Adrenal gland (tissue), 5 donors: Measurements from ENCODE around the gene C14orf132.

ENCODE experiments used
- POLR2A ChIP-seq, 2 donors: fragments of 450-650 bp; IDR thresholded peaks; one replicate each; pipeline ENCODE4 v1.6.1; 2017; ENCODE audit warnings: antibody characterized with exemption in 2 of 2, mild to moderate bottlenecking in 2 of 2, moderate library complexity in 1 of 2
- TF ChIP-seq, protein P1 (sequence below), 6 experiments: fragments of 450-650 bp in 4 of 6; fragments of 200-600 bp in 2 of 6; sonication (generic) in 1 of 6; IDR thresholded peaks; 1 replicate in 5 of 6; 2 replicates in 1 of 6; pipeline versions ENCODE4 v1.5.1 to v1.8.0; 2016 to 2021; ENCODE audit warnings: antibody characterized with exemption in 6 of 6, mild to moderate bottlenecking in 2 of 6, moderate library complexity in 1 of 6
- donor health status: DM: no; HTN: no; CAD: no.

DNA sequence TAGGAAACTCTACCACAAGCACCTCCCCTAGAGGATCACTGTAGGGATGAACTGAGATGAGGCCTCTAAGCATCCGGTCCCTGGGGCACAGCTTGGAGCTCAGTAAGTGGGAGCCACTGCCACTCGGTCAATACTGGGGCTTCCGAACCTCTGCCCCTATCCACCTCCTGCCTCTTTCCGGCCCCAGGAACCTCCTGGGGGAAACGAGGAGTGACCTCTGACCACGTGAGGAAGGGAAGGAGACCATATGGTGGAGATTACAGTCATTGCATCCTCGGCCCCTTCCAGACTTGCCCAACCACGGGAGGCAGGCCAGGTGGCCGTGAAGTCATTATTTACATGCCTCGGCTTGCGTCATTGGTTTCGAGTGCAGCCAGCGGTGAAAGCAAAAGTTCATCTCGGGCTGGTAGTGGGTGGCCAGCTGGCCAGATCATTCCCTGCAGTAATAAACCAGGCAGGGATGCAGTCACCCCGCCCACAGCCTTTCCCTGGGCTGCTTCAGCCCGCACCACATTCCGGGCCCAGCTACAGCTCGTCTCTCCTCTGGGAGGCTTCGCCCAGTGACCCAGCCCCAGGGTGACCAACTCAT, 65.4 kb downstream of the C14orf132 start:
- TF ChIP-seq, protein P1, sequence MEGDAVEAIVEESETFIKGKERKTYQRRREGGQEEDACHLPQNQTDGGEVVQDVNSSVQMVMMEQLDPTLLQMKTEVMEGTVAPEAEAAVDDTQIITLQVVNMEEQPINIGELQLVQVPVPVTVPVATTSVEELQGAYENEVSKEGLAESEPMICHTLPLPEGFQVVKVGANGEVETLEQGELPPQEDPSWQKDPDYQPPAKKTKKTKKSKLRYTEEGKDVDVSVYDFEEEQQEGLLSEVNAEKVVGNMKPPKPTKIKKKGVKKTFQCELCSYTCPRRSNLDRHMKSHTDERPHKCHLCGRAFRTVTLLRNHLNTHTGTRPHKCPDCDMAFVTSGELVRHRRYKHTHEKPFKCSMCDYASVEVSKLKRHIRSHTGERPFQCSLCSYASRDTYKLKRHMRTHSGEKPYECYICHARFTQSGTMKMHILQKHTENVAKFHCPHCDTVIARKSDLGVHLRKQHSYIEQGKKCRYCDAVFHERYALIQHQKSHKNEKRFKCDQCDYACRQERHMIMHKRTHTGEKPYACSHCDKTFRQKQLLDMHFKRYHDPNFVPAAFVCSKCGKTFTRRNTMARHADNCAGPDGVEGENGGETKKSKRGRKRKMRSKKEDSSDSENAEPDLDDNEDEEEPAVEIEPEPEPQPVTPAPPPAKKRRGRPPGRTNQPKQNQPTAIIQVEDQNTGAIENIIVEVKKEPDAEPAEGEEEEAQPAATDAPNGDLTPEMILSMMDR (IDR thresholded peaks at IDR 0.05): no peak
- no peak for TF ChIP-seq POLR2A (IDR thresholded peaks at IDR 0.05)
